Stimulated activated CD4-positive, alpha-beta T cell treated with anti-CD3 and anti-CD28 coated beads, Interleukin-1b, Interleukin-23, amount 100 ng/mL, for 48 hours (primary cell): ENCODE results near the gene FBXO10.
"Not testable (repeated sequence)": the region's sequence is repeated elsewhere in the genome, so short reads cannot be mapped to it uniquely, and the experiment has no call there.

Experiments used
- DNase-seq: peaks from one replicate; pipeline ENCODE4 v3.0.0-alpha.2; 2020

Gene FBXO10

GRCh38 chr9:37471942-37472684 lies 104.1 kb downstream of the FBXO10 start:
- no peak for DNase-seq

GRCh38 chr9:37468620-37469019 lies 107.6 kb downstream of the FBXO10 start:
- DNase-seq: no peak

GRCh38 chr9:37467530-37467929 lies 108.7 kb downstream of the FBXO10 start:
- not testable (repeated sequence) for DNase-seq

- peak; percentile 43 for DNase-seq
These were observed 110.0 kb downstream of the FBXO10 start for GRCh38 chr9:37466037-37466709.

GRCh38 chr9:37465249-37466036 lies 110.7 kb downstream of the FBXO10 start, which contains the start of gene ZBTB5:
Gene ZBTB5 (minus strand): TSS chr9:37465450. CDS start chr9:37442551, 22,899 bp downstream.
- peak; percentile 99 for DNase-seq

GRCh38 chr9:37464426-37465248 lies 111.5 kb downstream of the FBXO10 start:
- peak; percentile 69 for DNase-seq

- no peak for DNase-seq
These were observed 112.2 kb downstream of the FBXO10 start for GRCh38 chr9:37464006-37464405.
